Measurements from ENCODE around the gene PEX11G.
"Not testable (repeated sequence)": the region's sequence is repeated elsewhere in the genome, so short reads cannot be mapped to it uniquely, and the experiment has no call there.

Gene PEX11G

DNA sequence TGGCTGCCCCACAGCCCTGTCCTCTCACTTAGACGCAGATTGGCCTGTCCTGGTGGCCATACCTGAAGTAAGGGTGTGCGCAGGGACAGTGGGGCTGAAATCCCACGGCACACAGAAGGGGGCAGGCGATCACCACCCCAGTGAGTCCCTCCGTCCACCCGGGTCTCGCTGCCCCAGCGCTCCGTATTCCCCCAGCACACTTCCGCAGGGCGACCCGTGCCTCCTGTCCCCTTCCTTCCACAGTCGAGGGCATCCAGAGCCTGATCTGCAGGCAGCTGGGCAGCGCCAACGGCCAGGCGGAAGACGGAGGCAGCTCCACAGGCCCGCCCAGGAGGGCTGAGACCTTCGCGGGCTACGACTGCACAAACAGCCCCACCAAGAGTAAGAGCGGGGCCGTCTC lies 25.3 kb downstream of the PEX11G start:
- DNase-seq (ENCODE audit: low spot score), result no peak

DNA sequence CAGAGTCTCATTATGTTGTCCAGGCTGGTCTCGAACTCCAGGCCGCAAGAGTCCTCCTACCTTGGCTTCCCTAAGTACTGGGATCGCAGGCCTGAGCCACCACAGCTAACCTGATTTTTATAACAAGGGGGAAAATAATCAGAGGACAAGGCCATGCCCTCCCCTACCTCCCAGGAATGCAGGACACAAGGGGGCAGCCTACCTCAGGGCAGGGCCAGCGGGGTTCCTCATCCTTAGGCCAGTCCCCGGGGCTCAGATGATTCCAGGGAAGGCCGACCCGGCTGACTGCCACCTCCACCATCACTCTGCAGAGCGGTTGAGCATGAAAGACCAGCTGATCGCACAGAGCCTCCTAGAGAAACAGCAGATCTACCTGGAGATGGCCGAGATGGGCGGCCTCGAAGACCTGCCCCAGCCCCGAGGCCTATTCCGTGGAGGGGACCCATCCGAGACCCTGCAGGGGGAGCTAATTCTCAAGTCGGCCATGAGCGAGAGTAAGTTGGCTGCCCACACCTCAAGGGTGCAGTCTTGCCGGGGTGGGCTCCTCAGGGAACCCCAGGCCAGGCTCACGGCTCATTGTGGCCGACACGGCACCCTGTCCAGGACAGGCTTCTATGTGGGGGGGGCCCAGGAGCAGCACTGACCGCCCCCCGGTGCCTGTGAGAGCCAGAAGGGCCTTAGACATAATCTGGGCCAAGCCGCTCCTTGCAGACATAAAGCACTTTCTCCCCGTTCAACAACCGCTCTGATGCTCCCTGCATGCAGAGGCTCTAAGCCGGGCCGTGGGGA lies 26.8 kb downstream of the PEX11G start:
- no peak for DNase-seq (ENCODE audit: low spot score)

DNA sequence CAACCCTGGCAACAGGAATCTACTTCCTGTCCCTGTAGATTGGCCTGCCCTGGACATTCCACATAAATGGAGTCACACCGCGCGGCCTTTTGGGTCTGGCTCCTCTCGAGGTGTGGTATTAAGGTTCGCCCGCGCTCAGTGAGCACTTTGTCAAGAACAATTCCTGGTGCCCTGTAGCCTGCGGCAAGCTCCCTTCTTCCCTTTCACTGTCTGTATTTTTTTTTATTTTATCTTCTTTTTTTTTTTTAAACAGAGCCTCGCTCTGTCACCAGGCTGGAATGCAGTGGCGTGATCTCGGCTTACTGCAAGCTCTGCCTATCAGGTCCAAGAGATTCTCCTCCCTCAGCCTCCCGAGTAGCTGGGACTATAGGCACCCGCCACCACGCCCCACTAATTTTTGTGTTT lies 28.3 kb downstream of the PEX11G start:
- no peak for DNase-seq (ENCODE audit: low spot score)

DNA sequence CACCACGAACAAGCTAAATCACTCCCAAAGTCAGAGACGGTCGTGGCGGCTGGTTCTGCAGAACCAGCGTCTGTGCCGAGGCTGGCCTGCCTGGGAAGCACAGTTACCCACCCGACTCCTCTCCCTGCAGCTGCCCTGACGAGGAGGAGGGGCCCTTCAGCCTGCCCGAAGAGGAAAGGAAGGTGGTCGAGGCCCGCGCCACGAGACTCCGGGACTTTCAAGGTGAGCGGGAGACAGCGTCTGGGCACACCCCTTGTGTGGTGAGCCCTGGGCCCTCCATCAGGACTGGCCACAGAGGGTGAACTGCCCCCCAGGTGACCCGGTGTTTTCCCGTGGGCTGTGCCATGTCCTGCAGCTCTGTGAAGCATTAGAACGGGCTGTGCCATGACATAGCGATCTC lies 29.1 kb downstream of the PEX11G start:
- no peak for DNase-seq (ENCODE audit: low spot score)

DNA sequence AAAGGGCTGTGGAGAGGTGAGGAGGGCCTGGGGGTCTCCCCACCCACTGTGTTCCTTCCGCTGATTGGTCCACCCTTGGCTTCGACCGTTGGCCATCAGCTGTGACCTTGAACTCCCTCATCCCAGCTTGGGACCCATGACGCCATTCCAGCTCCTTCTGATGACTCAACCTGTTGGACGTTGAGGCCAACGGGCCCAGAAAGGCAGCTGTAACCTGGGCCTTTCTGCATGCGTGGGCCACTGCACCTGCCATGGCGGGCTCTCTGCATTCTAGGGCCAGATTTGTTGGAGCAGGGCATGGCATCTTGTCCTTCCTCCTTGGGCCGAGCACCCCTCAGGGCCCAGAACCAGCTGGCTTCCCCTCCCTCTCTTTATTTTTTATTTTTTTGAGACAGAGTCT lies 30.2 kb downstream of the PEX11G start:
- no peak for DNase-seq (ENCODE audit: low spot score)

DNA sequence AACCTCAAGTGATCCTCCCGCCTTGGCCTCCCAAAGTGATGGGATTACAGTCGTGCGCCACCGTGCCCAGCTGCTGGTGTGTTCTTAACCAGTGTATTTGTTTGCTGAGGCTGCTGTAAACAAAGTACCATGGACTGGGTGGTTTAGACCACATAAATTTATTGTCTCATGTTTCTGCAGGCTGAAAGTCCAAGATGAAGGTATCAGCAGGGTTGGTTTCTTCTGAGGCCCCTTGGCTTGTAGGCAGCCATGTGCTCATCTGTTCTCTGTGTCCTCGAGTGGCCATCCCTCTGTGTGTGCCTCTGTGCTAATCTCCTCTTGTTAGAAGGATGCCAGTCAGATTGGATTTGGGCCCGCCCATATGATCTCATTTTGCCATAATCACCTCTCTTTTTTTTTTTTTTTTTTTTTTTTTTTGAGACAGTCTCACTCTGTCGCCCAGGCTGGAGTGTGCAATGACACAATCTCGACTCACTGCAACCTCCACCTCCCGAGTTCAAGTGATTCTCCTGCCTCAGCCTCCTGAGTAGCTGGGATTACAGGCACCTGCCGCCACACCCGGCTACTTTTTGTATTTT lies 31.8 kb downstream of the PEX11G start:
- DNase-seq (ENCODE audit: low spot score), result no peak

DNA sequence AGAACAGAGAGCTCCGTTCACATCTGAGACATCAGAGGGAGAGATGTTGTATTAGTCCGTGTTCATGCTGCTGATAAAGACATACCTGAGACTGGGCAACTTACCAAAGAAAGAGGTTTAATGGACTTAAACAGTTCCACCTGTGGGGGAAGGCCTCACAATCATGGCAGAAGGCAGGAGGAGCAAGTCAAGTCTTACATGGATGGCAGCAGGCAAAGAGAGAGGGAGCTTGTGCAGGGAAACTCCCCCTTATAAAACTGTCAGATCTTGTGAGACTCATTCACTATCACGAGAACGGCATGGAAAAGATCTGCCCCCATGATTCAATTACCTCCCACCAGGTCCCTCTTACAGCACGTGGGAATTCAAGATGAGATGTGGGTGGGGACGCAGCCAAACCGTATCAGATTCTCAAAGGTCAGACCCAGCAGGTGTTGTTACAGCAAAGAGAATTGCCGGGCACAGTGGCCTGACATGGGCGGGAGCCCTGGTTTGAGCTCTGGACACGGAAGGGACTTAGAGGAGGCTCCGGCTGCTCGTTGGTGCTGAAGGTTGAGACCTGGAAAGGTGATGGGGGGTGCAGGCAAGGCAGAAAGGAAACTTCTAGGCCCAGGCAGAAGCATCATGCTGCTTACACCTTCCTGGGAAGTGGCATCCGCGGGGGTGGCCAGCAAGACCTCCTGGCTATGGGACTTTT lies 33.1 kb downstream of the PEX11G start:
- DNase-seq (ENCODE audit: low spot score), result no peak

DNA sequence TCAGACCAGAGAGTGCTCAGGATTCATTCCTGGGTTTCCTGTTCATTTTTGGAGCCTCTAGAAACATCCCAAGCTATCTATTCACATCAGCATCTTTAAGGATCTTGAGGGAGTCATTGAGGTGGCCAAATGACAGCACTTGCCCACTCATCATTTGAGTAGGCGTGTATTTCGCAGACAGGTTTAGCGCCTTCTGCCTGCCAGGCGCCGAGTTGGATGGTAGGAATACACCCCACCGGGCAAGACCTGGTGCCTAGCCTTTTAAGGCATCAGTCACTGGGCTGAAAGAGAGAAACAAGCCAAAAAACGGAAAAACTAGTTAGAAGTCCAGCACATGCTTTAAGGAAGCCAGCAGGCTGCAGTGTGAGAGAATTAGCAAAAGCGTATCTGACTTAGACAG lies 33.8 kb downstream of the PEX11G start:
- DNase-seq (ENCODE audit: low spot score), result no peak

DNA sequence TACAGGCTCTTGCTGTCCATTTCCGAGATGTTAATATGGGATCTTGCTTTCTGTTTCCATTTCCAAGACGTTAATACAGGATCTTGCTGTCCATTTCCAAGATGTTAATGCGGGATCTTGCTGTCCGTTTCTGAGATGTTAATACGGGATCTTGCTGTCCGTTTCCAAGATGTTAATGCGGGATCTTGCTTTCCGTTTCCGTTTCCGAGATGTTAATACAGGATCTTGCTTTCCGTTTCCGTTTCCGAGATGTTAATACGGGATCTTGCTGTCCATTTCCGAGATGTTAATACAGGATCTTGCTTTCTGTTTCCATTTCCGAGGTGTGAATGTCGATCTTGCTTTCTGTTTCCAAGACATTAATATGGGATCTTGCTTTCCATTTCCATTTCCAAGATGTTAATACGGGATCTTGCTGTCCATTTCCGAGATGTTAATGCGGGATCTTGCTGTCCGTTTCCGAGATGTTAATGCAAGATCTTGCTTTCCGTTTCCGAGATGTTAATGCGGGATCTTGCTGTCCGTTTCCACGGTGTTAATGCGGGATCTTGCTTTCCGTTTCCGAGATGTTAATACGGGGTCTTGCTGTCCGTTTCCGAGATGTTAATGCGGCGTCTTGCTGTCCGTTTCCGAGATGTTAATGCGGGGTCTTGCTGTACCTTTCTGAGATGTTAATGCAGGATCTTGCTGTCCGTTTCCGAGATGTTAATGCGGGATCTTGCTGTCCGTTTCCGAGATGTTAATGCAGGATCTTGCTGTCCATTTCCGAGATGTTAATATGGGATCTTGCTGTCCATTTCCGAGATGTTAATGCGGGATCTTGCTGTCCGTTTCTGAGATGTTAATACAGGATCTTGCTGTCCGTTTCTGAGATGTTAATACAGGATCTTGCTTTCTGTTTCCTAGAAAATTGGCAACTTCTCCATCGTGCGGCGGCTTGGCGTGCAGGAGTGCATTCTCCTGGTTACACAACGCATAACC lies 38.3 kb downstream of the PEX11G start:
- no peak for DNase-seq (ENCODE audit: low spot score)

DNA sequence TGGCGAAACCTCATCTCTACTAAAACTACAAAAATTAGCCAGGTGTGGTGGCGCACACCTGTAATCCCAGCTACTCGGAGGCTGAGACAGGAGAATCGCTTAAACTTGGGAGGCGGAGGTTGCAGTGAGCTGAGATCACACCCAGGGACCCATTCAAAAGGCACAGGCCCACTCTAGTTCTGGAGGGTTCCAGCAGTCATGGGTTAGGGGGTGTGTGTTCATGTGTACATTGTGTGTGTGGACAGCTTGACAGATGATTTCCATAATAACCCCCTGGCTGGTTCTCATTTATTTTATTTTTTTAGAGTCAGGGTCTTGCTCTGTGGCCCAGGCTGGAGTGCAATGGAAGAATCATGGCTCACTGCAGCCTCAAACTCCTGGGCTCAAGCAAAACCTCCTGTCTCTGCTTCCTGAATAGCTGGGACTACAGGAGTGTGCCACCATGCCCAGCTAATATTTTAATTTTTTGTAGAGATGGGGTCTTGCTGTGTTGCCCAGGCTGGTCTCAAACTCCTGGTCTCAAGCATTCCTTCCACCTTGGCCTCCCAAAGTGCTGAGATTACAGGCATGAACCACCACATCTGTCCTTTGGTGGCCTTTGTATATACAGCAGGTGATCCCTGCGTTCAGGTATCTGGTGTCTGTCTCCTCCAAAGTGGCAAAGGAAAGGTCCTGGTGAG lies 39.3 kb downstream of the PEX11G start:
- DNase-seq (ENCODE audit: low spot score), result not testable (repeated sequence)

DNA sequence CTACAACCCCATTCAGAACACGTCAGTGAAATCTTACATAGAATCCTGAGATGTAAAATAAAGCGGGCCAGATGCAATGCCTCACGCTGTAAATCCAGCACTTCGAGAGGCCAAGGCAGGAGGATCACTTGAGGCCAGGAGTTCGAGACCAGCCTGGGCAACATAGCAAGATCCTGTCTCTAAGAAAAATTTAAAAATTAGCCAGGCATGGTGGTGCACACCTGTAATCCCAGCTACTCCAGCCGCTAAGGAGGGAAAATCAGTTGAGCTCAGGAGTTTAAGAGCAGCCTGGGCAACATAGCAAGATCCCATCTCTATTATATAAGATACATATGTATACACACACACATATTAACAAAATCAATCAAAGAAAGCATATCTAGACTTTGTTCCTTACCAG lies 41.2 kb downstream of the PEX11G start:
- no peak for DNase-seq (ENCODE audit: low spot score)

DNA sequence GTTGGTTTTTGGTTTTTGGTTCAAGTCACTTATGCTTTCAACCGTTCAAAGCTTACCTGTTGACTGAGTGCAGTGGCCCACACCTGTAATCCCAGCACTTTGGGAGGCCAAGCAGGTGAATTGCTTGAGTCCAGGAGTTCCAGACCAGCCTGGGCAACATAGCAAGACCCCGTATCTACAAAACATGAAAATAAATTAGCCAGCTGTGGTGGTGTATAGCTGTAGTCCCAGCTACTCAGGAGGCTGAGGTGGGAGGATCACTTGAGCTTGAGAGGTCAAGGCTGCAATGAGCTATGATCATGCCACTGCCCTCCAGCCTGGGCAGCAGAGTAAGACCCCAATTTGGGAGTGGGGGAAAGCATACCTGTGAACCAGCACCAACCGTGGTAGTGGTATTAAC lies 43.7 kb downstream of the PEX11G start:
- DNase-seq (ENCODE audit: low spot score), result no peak

DNA sequence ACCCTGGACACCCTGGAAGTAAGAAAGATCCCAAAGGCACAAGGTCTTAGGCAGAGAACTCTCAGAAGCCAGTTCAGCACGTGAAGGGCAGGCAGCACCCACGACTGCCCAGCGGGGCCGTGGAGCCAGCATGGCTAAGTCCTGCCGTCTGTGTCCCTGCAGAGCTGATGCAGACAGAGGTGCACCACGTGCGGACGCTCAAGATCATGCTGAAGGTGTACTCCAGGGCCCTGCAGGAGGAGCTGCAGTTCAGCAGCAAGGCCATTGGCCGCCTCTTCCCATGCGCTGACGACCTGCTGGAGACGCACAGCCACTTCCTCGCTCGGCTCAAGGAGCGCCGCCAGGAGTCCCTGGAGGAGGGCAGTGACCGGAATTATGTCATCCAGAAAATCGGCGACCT lies 44.8 kb downstream of the PEX11G start:
- no peak for DNase-seq (ENCODE audit: low spot score)

DNA sequence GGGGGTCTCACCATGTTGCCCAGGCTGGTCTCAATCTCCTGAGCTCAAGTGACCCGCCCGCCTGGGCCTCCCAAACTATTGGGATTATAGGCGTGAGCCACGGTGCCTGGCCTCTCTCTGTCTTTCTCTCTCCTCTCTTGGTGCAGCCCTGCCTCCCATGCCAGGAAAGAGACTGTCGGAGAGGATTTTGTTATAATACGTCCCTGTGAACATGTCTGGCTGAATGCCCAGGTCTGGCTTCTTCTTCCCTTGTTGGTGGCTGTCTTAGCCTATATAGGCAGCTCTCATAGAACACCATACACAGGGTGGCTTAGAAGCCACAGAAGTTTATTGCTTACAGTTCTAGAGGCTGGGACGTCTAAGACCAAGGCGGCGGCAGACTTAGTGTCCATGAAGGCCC lies 46.4 kb downstream of the PEX11G start:
- no peak for DNase-seq (ENCODE audit: low spot score)

DNA sequence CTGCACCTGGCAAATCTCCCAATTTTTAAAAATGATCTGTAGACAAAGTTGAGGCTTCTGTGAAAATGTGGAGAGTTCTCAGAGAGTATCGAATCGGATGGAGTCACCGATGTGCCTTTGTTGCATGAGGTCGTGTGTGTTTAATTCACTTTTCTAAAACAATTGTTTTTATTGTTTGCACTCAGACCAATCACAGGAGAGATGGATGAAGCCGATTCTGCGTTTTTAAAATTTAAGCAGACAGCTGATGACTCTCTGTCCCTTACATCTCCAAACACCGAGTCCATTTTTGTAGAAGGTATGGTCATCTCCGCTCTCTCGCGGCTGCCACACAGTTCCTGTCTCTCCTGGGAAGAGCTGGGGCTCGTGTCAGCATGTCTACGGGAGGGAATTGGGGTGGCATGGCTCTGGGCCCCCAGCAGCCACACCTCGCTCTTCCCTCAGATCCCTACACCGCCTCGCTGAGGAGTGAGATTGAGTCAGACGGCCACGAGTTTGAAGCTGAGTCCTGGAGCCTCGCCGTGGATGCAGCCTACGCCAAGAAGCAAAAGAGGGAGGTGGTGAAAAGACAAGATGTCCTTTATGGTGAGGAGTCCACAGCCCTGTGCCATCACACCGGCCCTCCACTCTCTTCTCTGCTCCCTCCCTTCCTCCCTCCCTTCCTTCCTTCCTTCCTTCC lies 47.2 kb downstream of the PEX11G start:
- no peak for DNase-seq (ENCODE audit: low spot score)

DNA sequence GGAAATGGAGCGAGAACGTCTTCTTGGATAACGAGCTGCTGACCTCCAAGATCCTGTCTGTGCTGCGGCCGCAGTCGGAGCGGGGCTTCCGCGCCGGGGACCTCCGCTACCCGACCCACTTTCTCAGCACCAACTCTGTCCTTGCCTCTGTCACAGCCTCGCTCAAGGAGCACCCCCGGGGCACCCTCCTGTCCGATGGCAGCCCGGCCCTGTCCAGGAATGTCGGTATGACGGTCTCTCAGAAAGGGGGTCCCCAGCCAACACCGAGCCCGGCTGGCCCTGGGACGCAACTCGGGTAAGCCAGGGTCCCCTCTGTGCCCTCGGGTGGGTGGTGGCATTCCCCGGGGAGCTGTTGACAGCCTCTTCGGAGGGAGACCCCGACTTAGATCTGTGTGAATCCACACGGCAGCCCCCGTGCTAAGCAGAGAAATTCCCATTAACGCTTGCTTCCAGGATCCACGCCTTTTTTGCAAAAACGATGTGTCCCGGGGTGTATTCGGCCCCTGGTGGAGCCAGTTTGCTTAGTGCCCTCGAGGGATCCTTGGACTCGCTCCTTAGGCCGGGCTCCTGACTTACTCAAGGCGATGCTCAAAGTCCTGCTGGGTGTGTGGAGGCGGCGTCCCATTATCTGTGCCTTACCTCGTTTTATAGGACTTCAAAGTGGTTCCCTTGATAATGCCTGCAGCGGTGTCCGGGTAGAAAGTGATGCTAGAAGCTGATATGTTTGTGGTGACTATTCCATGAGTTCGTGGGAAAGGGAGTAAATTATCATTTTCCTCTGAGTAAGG lies 48.5 kb downstream of the PEX11G start:
- DNase-seq (ENCODE audit: low spot score), result no peak

DNA sequence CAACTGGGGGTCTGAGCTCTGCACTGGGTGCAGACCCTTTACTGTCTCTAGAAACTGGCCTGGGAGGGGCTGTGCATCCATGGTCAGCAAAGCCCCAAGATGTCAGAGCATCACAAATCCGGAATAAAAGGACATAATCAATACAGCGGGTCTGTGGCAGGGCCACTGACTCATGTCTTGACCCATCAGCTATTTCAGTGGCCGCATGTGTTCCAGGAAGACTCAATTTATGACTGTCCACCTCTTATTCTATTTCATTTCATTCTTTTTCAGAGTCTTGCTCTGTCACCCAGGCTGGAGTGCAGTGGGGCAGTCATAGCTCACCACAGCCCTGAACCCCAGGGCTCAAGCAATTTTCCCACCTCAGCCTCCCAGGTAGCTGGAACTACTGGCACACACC lies 53.2 kb downstream of the PEX11G start:
- no peak for DNase-seq (ENCODE audit: low spot score)

DNA sequence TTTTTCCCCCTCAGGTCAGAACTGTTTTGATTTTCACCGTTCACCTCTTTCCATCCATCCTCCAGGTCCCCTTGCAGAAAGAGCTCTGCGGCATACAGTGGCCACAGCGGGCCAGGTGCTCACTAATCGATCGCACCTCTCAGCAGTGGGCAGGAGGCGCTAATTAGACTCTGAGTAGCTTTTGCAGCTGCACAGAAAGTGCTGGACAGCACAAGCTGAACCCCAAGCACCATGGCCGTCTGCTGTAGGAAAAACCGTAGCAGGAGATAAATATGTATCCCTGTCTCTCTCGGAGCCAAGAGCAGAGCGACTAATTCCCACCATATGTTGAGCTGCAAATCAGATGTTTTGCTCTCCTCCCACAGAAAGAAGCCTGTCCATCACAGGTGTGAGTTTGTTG lies 54.4 kb downstream of the PEX11G start:
- DNase-seq (ENCODE audit: low spot score), result no peak

DNA sequence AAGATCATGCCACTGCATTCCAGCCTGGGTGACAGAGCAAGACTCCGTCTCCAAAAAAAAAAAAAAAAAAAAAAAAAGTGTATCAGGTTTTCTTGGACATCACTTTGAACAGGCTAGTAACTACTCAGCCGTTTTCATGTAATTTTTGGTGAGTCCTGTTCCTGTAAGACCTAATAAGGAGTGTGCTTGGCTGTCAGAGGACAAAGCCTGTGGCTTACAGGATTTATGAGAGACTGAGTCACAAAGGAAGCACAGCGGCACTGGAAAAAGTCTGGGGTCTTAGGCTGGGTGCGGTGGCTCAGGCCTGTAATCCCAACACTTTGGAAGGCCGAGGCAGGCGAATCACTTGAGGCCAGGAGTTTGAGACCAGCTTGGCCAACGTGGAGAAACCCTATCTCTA lies 55.4 kb downstream of the PEX11G start:
- DNase-seq (ENCODE audit: low spot score), result not testable (repeated sequence)

DNA sequence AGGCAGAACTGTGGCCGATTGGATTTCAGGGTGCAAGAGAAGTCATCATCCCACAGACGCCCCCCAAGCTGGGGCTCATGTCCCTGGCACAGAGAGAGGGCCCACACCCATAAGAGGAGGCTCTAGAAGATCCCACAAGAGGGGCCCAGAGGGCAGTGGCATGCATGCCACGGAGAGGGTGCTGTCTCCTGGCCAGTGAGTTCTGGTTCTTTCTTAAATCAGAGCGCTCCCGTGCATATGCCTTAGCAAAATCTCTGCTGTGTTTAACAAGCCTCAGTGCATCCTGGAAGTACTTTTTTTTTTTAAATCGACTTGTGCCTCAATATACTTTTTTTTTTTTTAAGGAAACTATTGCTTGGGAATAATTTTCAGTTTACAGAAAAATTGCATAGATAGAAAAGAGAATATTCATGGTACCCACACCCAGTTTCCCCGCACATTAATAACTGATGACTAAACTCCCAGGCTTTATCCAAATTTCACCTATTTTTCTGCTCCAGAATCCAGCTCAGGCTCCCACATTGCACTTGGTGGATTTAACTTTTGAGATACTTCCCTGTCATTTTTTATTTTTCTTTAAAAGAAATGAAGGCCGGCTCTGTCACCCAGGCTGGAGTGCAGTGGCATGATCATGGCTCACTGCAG lies 59.1 kb downstream of the PEX11G start:
- DNase-seq (ENCODE audit: low spot score), result no peak

Data from germinal center (tissue), 1 donor.